Stomach (tissue), 9 donors: ENCODE results near the gene GRHL3. TPM values are rescaled to one million over a fixed set of nuclear protein-coding genes. Genes with fewer than 3 reads are reported as not detected.

ENCODE experiments used
- DNase-seq, 2 donors: peaks; one replicate each; pipeline versions ENCODE4 v3.0.0 to v3.0.0-alpha.2; 2013 to 2019
- H3K27ac ChIP-seq, 5 donors: fragments of 200-600 bp in 4 of 5; sonication (generic) in 4 of 5; one replicate each; pipeline ENCODE4 v1.5.1; 2013 to 2019; ENCODE audit warnings: mild to moderate bottlenecking in 1 of 5, moderate library complexity in 1 of 5
- H3K27me3 ChIP-seq, 3 donors: fragments of 200-600 bp; sonication (generic); one replicate each; pipeline ENCODE4 v1.5.1; 2017 to 2019; ENCODE audit warnings: mixed run types in 1 of 3
- H3K36me3 ChIP-seq, 4 donors: fragments of 200-600 bp; sonication (generic); 1 replicate in 3 of 4; 2 replicates in 1 of 4; pipeline ENCODE4 v1.5.1; 2016 to 2019
- H3K4me1 ChIP-seq, 4 donors: fragments of 200-600 bp; sonication (generic); one replicate each; pipeline ENCODE4 v1.5.1; 2016 to 2019
- H3K4me3 ChIP-seq, 4 donors: fragments of 200-600 bp; sonication (generic) in 3 of 4; one replicate each; pipeline ENCODE4 v1.5.1; 2016 to 2019; ENCODE audit warnings: mild to moderate bottlenecking in 1 of 4
- H3K9me3 ChIP-seq, 4 donors: fragments of 200-600 bp; sonication (generic); one replicate each; pipeline ENCODE4 v1.5.1; 2016 to 2019
- CTCF ChIP-seq, 7 experiments: fragments of 450-650 bp in 4 of 7; fragments of 200-600 bp in 3 of 7; sonication (generic) in 3 of 7; IDR thresholded peaks; one replicate each; pipeline ENCODE4 v1.5.1; 2016 to 2019; ENCODE audit warnings: antibody characterized with exemption in 7 of 7, control low read depth in 2 of 7, mild to moderate bottlenecking in 1 of 7
- EP300 ChIP-seq: sonication (generic); formaldehyde crosslinking; IDR thresholded peaks from one replicate; pipeline ENCODE4 v1.6.1; 2017; ENCODE audit warnings: antibody characterized with exemption
- POLR2A ChIP-seq, 4 donors: fragments of 450-650 bp; IDR thresholded peaks; one replicate each; pipeline ENCODE4 v1.6.1; 2016; ENCODE audit warnings: antibody characterized with exemption in 4 of 4, control low read depth in 2 of 4, mild to moderate bottlenecking in 1 of 4, moderate library complexity in 1 of 4
- POLR2AphosphoS5 ChIP-seq, 3 donors: sonication (generic); formaldehyde crosslinking; IDR thresholded peaks; one replicate each; pipeline ENCODE4 v1.6.1; 2016; ENCODE audit warnings: antibody characterized with exemption in 3 of 3
- WGBS, 5 donors: extraction: QIAGEN DNeasy Blood & Tissue Kit in 3 of 5; methylation state at CpG; one replicate each; pipeline versions ENCODE4 v1.1.5 to v1.1.7; 2013 to 2018; 5-methylcytosine and 5-hydroxymethylcytosine counted together
- intact Hi-C: fragments of 100-400 bp; cut with DNase I; formaldehyde crosslinking; loops from one replicate; pipeline ENCODE4 v1.15.1; 2023; ENCODE audit warnings: low total_unique reads
- polyA plus RNA-seq, 3 donors: library from polyadenylated mRNA; stranded (reverse); fragments of 200-250 nt; gene quantifications; one replicate each; pipeline ENCODE4 v1.2.3, GENCODE V29; 2013
- total RNA-seq, 5 donors: library from RNA; depleted of rRNA; stranded (reverse); fragments of >200 nt; gene quantifications; one replicate each; pipeline versions ENCODE4 v1.1.0 to v1.2.3, GENCODE V29; 2014 to 2016
- donor health status: healthy with polysubstance abuse.
- donor health status: Bipolar disorder and iron deficiency.
- donor health status: healthy.

Gene GRHL3
- total and polyA plus RNA-seq, 8 donors = 0.19 to 13.9 (median 0.67) TPM; not detected in 4

- Histone ChIP-seq H3K4me3 (no peak overlapping the region), H3K36me3 (no peaks in the 10 kb centered on the region), H3K4me1 (peaks cover 0 to 17% (median 7%) of the 10 kb centered on the region in 4 donors), H3K9me3 (no peaks in the 10 kb centered on the region), H3K27ac (no peak overlapping the region), H3K27me3 (no peaks in the 10 kb centered on the region)
- DNase-seq = no peak
- intact Hi-C loops = no loop called here
- 73 to 83% (median 77%) methylated on average over 8 of the region's 8 CpGs for WGBS, 5 donors
- TF ChIP-seq POLR2AphosphoS5 (IDR thresholded peaks at IDR 0.05) (no peak), POLR2A (IDR thresholded peaks at IDR 0.05) (no peak), EP300 (no peak), CTCF (IDR thresholded peaks at IDR 0.05) (no peak)
These were observed 28.1 kb upstream of the GRHL3 start for GRCh38 chr1:24290933-24291487.

GRCh38 chr1:24292103-24292502 is 27.1 kb upstream of the GRHL3 start:
- Histone ChIP-seq H3K36me3 (no peaks in the 10 kb centered on the region), H3K27me3 (no peaks in the 10 kb centered on the region), H3K4me1 (peaks cover 0 to 17% (median 7%) of the 10 kb centered on the region in 4 donors), H3K4me3 (no peak overlapping the region), H3K27ac (no peak overlapping the region), H3K9me3 (no peaks in the 10 kb centered on the region)
- intact Hi-C loops = no loop called here
- 71 to 92% (median 79%) methylated on average over 4 of the region's 4 CpGs for whole genome bisulfite sequencing, 5 donors
- no peak for DNase-seq
- no peak for TF ChIP-seq POLR2AphosphoS5 (IDR thresholded peaks at IDR 0.05)
- TF ChIP-seq POLR2A (IDR thresholded peaks at IDR 0.05) = no peak
- TF ChIP-seq CTCF (IDR thresholded peaks at IDR 0.05) = no peak
- no peak for TF ChIP-seq EP300

- WGBS, 5 donors = 72 to 94% (median 89%) methylated on average over 6 to 9 of the region's 9 CpGs
- no peak for DNase-seq
- TF ChIP-seq POLR2AphosphoS5 (IDR thresholded peaks at IDR 0.05) = no peak
- no peak for TF ChIP-seq POLR2A (IDR thresholded peaks at IDR 0.05)
- TF ChIP-seq EP300 = no peak
- TF ChIP-seq CTCF (IDR thresholded peaks at IDR 0.05) = no peak
- intact Hi-C loops = no loop called here
- peaks cover 0 to 17% (median 7%) of the 10 kb centered on the region in 4 donors for H3K4me1 ChIP-seq
- H3K9me3 ChIP-seq = no peaks in the 10 kb centered on the region
- no peaks in the 10 kb centered on the region for H3K27me3 ChIP-seq
- no peak overlapping the region for H3K27ac ChIP-seq
- H3K36me3 ChIP-seq = no peaks in the 10 kb centered on the region
- no peak overlapping the region for H3K4me3 ChIP-seq
These were observed 26.3 kb upstream of the GRHL3 start for GRCh38 chr1:24292887-24293286.

GRCh38 chr1:24293392-24294227 is 25.5 kb upstream of the GRHL3 start:
- DNase-seq = no peak
- Histone ChIP-seq H3K4me1 (peaks cover 0 to 17% (median 7%) of the 10 kb centered on the region in 4 donors), H3K27me3 (no peaks in the 10 kb centered on the region), H3K36me3 (no peaks in the 10 kb centered on the region), H3K4me3 (no peak overlapping the region), H3K27ac (peak overlapping the region in 4 of 5 donors; percentile 61 to 82 (median 72)), H3K9me3 (no peaks in the 10 kb centered on the region)
- WGBS, 5 donors = 85 to 91% (median 89%) methylated on average over 16 of the region's 16 CpGs
- TF ChIP-seq POLR2AphosphoS5 (IDR thresholded peaks at IDR 0.05) = no peak
- no peak for TF ChIP-seq POLR2A (IDR thresholded peaks at IDR 0.05)
- no peak for TF ChIP-seq CTCF (IDR thresholded peaks at IDR 0.05)
- TF ChIP-seq EP300 = no peak
- intact Hi-C loops = no loop called here
